Cortex of kidney (tissue), 1 donor: ENCODE measurements around the gene QPCTL.
A peak's percentile ranks its signal among the peaks of the same experiment; 100 is the strongest.
"Not testable (repeated sequence)": the region's sequence is repeated elsewhere in the genome, so short reads cannot be mapped to it uniquely, and the experiment has no call there.

Source experiments
- DNase-seq: peaks from one replicate; lab custom pipeline; 2025; lab: John Stamatoyannopoulos, UW

The QPCTL gene

DNA sequence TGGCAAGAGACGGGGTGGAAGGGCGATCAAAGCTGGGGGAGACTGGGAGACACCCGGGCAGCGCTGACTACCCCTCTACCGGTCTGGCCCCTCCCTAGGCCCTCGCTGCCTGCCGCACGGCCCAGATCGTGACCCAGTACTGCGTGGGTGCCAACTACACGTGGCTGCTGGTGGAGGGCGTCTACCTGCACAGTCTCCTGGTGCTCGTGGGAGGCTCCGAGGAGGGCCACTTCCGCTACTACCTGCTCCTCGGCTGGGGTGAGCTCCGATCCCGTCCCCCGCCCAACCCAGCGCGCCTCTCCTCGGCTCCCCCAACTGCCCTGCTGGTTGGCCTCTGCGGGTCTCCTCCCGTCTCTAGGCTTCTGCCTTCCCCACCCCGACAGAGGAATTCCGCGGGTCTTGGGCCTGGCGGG, 15.6 kb upstream of the QPCTL start:
- no peak for DNase-seq

DNA sequence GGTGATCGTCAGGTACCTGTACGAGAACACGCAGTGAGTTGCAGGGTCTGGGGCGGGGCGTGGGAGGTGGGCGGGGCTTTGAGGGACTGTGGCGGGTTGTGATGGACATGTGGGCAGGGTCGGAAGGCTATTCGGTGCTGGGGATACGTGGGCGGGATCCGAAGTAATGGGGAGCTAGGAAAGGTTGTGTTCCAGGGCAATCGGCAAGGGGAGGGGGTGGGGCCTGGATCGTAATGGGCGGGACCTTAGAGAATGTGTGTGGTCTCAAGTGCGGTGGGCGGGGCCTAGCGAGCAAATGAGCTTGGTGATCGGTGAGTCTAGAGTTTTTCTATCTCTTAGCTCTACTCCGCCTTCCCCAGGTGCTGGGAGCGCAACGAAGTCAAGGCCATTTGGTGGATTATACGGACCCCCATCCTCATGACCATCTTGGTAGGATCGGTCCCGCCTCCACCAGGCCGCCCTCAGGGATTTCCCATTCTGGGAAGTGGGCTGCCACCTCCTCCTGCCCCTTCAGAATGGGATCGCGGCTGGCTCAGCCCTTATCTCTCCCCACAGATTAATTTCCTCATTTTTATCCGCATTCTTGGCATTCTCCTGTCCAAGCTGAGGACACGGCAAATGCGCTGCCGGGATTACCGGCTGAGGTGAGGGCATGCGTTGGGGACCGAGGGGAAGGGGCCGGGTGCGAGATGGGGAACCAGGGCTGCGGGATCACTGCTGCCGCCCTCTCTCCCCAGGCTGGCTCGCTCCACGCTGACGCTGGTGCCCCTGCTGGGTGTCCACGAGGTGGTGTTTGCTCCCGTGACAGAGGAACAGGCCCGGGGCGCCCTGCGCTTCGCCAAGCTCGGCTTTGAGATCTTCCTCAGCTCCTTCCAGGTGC, 14.9 kb upstream of the QPCTL start:
- no peak for DNase-seq

DNA sequence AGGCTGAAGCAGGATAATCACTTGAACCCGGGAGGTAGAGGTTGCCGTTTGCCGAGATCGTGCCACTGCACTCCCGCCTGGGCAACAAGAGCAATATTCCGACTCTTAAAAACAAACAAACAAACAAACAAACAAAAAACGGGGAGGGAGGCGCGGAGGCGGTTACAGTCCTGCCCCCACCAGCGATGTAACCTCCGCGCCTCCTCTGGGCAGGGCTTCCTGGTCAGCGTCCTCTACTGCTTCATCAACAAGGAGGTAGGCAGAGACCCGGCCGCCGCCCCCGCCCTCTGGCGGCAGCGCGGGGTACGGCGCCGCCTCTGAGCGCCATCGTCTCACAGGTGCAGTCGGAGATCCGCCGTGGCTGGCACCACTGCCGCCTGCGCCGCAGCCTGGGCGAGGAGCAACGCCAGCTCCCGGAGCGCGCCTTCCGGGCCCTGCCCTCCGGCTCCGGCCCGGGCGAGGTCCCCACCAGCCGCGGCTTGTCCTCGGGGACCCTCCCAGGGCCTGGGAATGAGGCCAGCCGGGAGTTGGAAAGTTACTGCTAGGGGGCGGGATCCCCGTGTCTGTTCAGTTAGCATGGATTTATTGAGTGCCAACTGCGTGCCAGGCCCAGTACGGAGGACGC, 11.0 kb upstream of the QPCTL start:
- DNase-seq, result peak; percentile 41

DNA sequence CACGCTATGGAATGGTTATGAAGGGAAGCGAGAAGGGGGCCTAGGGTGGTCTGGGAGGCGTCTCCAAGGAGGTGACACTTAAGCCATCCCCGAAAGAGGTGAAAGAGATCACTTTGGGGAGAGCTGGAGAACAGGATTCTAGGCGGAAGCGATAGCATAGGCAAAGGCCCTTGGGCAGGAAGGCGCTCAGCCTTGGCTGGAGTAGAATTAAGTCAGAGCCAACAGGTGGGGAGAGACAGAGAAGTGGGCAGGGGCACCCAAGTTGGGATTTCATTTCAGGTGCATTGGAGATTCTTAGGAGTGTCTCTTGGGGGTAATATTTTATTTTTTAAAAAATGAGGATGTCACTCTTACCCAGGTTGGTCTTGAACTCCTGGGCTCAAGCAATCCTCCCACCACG, 10.3 kb upstream of the QPCTL start:
- no peak for DNase-seq

DNA sequence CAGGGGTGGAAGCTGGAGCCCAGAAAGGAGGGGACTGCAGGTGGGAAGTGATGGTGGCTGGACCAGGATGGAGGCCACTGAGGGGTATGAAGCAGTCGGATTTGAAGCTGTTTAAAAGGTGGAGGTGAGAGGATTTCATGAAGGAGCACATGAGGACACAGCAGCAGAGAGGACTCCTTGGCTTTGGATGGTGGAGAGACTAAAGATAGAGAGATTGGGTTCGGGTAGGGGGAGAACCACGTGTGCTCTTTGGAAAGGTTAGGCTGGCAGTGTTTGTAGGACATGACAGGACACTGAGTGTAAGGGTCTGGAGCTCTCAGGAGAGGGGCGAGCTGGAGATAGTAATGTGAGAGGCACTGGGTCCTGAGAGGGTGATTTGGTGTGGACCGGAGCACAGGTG, 9.6 kb upstream of the QPCTL start:
- no peak for DNase-seq

DNA sequence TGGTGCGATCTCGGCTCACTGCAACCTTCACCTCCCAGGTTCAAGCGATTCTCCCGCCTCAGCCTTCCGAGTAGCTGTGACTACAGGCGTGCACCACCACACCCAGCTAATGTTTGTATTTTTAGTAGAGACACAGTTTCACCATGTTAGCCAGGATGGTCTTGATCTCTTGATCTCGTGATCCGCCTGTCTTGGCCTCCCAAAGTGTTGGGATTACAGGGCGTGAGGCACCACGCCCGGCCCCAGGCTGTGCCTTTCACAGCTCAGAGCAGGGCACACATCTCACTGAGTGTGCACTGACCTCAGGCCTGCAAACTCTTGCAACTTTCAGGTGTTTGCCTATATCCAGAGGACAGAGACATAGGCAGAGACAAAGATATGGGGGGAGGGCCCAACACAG, 7.4 kb upstream of the QPCTL start:
- not testable (repeated sequence) for DNase-seq

DNA sequence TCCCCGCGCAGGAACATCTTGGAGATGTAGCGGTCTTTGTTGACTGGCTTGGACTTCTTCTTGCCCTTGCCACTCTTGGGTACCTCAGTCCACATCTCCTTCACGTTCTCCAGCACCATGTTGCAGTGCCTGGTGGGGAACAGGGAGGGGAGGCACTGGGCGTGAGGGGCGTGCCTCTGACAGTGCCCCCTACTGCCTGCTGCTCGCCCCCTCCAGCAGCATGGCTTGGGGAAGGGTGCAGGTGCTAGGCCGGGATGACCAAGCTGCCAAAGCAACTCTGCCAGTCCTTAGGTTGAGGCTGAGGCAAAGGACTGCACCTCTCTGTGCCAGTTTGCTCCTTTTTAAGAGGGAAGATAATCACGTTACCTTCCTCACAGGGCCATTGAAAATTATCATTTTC, 4.9 kb upstream of the QPCTL start:
- DNase-seq, result no peak

DNA sequence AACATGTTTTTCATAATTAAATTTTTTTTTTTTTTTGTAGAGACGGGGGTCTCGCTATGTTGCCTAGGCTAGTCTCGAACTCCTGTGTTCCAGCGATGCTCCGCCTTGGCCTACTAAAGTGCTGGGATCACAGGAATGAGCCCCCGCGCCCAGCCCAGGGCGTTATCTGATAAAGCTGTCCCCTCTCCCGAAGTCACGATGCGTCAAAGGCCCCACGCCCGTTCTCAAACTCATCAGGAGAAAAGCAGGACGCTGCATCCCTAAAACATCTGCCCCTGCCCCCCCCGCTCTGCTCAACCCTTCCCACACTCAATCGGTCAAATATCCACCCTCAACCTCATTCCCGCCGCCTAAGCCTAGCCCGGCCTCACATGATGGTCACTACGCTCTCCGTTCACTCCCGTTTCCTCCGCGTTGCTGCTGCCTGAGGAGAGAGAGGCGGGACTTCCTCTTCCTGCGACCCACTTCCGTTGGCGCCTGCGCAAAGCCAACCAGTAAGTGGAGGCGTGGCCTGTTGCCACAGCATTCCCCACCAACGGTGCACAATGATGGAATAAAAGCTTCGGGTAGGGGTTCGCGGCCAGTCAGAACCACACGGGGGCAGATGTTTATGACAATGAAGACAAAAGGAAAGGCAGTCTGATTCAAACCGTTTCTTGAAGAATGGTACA, 815 bp upstream of the QPCTL start, which contains the start of gene SNRPD2:
Gene SNRPD2, minus strand, starts transcription at position 438 of the 671 bp plus-strand sequence. Its CDS starts 65 bp downstream, at position 373.
- peak; percentile 65 for DNase-seq

DNA sequence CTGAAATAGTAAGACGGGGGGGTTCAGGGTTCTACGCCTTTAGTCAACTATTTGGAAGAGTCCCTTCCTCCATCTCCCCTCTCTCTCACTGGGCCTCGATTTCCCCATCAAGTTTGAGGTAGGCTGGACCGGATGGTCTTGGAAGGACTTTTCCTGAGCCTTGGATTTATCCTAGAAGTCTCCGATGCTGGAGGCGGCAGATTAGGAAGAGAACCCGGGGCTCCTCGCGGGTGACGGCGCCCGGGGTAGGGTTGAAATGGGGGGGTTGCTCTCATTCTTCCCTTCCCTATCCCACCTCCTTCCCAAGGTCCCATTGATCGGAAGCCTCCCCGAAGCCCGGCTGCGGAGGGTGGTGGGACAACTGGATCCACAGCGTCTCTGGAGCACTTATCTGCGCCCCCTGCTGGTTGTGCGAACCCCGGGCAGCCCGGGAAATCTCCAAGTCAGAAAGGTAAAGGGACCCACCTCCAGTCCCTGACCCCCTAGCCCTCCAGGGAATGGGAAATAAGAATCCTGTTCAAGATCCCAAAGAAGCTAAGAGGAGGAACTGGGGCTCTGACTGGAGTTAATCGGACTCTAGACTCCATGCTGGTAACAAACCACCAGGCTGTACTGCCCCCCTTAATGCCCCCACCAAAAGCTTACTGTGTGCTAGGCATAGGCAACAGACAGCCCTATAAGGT, 781 bp downstream of the QPCTL start:
- DNase-seq, result no peak

DNA sequence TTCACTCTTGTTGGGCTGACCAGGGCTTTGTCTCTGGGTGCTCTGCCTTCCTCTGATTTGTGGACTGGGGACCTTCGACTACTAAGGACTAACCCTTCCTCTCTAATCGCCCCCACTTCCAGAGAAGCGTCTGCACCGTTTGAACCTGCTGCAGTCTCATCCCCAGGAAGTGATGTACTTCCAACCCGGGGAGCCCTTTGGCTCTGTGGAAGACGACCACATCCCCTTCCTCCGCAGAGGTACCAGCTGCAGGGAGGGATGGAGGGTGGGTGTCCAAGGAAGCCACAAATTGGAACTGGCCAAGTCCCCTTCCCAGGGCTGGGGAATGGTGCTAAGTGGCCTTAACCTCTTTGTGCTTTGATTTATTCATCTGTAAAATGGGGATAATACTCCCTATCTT, 9.2 kb downstream of the QPCTL start:
- DNase-seq, result no peak

DNA sequence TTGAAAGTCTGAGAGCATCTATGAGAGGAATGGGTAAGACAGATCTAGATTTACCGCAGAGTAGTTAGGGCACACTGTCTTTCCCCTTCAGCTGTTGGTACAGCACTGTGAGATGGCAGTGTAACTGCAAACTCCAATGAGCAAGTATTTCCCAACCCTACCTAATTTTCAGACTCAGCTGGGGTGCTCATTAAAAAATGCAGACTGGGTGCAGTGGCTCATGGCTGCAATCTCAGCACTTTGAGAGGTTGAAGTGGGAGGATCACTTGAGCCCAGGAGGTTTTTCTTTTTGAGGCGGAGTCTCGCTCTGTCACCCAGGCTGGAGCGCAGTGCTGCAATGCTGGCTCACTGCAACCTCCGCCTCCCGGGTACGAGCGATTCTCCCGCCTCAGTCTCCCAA, 12.6 kb downstream of the QPCTL start:
- no peak for DNase-seq

DNA sequence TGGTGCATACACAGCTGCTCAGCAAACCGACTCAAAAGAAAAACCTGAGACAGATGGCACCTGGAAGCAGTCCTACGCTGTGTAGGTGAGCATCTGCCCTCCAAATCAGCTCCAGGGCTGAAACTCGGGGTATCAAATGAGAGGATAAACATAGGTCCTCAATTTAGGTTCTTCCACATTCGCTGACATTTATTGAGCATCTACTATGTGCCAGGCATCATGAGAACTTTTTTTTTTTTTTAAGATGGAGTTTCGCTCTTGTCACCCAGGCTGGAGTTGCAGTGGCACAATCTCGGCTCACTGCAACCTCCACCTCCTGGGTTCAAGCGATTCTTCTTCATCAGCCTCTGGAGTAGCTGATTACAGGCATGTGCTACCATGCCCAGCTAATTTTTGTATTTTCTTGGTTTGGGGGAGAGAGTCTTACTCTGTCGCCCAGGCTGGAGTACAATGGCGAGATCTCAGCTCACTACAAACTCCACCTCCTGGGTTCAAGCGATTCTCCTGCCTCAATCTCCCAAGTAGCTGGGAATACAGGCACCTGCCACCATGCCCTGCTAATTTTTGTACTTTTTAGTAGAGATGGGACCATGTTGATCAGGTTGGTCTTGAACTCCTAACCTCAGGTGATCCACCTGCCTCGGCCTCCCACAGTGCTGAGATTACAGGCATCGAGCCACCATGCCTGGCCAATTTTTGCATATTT, 13.4 kb downstream of the QPCTL start:
- no peak for DNase-seq

DNA sequence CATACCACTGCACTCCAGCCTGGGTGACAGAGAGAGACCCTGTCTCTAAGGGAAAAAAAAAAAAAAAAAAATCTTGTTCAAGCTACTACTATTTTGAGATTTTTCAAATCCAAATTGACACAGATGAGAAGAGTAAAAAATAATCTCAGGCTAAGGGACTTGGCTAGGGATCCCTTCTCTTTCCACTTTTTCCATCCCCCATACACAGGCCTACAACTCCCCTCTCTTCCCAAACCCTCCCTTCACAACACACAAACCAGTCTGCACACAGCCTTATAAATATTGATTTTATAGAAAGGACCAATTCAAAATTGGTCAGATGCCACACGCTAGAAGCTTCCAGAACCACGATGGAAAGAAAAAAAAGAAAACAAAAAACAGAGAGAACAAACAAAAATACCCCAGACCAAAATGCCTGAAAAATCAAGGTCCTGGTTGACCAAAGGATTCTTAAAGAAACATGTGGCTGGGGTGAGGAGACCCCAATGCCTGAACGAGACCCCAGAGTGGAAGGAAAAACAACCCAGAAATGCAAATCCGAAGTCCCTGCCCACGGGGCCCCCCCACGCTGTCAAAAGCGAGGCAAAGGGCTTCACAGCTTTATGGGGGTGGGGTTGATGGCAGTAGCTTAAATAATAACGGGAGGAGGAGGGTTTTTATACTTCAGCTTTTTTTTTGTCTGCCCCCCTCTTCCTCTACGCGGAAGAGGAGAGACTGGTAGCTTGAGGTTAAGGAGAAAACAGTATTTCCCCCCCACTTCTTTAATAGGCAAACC, 18.1 kb downstream of the QPCTL start:
- no peak for DNase-seq

DNA sequence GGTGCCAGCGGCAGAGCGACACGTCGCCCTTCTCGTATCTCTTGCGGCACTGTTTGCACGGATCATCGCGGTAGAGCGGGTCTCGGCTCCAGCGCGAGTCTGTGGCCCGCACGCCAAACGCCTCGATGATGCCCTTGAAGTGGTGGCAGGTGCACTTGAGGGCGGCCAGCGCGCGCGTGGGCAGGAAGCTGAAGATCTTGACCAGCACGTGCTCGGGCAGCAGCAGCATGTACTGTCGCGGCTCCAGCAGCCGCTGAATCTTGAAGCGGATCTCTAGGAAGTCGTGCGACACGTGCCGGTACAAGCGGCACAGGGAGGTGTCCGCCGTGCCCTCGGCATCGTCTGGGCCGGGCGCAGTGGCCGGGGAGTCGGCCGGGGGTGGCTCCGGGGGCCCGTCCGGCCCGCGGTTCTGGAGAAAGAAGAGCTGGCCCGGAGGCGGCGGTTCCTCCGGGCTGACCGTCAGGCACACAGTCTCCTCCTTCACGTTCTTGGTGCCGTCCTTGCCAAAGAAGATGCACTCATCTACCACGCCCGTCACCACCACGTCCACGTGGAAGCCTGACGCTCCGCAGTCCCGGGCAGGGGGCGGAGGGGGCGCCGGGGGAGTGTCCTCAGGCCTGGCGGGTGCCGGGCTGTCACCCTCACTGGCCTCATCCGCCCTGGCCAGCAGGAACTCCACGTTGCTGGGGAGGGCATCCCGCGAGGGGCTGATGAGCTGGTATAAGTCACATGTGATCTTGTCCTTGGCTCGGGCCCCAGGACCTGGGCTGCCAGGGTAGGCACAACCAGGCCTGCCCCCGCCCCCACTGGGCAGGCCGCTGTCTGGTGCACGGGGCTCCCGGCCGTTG, 19.6 kb downstream of the QPCTL start:
- no peak for DNase-seq

DNA sequence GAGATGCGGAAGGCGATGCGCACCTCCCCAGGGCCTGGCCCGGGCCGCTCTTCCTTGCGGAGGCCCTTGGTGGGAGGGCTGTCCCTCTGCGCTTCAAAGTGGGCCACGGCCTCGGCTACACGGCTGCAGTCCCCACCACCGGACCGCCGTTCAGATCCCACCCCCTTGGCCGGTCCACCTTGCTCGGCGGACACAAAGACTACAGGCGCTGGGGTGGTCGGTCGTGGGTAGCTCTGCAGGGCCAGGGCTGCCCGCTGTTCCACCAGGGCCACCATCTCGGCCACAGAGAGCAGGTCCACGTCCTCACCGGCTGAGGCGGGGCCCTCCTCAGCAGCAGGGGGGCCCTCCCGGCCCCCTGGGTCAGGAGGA, 20.2 kb downstream of the QPCTL start:
- DNase-seq, result no peak

DNA sequence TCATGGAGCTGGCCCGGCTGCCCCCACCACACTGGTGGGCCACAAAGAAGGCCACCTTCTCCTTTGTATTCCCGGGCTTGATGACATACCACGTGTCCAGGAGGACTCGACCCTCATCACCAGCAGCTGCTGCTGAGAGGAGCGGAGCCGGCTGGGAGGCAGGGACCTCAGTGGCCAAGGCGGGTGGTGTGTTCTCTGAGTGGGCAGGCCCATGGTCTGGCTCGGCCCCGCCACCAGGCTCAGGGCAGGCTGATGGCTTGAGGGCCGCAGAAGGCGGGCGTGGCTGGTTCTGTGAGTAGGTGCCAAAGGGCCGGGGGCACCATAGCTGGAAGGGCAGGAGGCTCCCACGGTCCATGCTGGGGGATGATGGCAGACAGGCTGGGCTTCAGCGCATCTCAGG, 20.7 kb downstream of the QPCTL start:
- DNase-seq, result no peak

DNA sequence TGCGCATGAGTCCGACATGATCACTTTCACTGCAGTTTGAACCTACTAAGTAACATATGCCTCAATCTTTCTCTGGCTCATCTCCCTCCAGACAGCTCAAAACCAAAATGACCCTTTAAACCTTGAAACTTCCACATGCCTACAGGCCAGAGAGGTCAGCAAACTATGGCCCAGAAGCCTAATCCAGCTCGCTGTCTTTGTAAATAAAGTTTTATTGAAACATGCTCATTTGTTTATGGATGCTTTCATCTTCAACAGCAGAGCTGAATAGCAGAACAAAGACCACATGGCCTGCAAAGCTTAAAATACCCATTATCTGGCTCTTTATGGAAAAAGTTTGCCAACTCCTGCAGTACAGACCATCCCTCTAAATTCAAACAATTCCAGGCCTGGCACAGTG, 22.7 kb downstream of the QPCTL start:
- no peak for DNase-seq

DNA sequence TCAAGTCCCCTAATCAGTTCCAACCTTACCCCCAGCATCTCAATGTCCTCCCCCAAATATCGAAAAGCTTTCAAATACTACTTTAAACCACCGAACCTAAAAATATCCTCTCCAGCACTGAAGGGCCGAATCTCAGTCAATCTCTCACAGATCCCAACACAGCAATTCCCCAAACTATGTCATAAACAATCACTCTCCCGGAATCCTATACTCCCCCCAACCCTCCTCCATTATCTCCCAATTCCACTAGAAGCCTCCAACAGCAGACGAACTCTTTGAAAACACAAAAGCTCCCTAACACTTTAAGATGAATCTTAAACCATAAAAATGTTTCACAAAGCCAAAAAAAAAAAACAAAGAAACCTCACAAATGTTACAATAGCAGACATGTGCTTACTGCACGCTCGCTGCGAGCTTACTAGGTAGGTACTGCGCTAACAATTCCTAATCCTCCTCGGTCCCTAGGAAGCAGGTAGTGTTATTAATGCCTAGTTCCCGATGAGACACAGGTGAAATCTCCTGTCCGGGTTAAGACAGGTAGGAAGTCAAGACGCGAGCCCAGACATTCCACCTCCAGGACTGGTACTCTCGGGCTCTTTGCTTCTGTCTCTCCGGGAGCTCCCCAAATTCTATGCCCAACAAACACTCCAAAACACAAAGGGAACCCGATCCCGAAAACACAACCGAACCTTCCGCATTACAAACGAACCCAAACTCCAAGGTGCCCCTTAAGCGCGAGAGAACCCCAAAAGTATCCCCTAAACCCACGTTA, 24.1 kb downstream of the QPCTL start:
- no peak for DNase-seq
